Measurements from ENCODE around the gene ADAMTSL3.

DNA sequence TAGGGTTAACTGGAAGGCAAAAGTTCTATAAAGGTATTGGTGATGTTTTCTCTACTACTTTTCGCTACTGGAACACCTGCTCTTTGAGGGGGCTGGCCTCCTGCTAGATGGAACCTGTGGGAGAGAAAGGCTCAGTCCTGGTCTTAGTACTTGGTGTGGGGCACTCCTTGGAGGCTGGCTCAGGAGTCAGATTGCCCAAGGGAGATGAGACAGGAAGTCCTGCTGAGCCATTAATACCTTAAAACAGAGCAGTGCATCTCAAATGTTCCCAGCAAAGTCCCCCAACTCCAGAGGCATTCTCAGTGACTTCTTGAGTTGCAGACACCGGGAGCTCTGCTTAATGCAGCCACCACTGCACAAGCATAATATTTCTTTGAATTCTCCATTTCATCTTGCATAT, 3.1 kb upstream of the ADAMTSL3 start:
- TF ChIP-seq POLR2AphosphoS5 (IDR thresholded peaks at IDR 0.05) (no peak), POLR2A (IDR thresholded peaks at IDR 0.05) (no peak), EP300 (IDR thresholded peaks at IDR 0.05; ENCODE audit: low read depth) (no peak)
- TF ChIP-seq, protein P1, sequence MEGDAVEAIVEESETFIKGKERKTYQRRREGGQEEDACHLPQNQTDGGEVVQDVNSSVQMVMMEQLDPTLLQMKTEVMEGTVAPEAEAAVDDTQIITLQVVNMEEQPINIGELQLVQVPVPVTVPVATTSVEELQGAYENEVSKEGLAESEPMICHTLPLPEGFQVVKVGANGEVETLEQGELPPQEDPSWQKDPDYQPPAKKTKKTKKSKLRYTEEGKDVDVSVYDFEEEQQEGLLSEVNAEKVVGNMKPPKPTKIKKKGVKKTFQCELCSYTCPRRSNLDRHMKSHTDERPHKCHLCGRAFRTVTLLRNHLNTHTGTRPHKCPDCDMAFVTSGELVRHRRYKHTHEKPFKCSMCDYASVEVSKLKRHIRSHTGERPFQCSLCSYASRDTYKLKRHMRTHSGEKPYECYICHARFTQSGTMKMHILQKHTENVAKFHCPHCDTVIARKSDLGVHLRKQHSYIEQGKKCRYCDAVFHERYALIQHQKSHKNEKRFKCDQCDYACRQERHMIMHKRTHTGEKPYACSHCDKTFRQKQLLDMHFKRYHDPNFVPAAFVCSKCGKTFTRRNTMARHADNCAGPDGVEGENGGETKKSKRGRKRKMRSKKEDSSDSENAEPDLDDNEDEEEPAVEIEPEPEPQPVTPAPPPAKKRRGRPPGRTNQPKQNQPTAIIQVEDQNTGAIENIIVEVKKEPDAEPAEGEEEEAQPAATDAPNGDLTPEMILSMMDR (IDR thresholded peaks at IDR 0.05), result no peak

Measured in transverse colon (tissue), 4 donors.